Ovary (tissue), 9 donors: ENCODE results near the gene RNF39. TPM values are rescaled to one million over a fixed set of nuclear protein-coding genes. Genes with fewer than 3 reads are reported as not detected.
"Not testable (repeated sequence)": the region's sequence is repeated elsewhere in the genome, so short reads cannot be mapped to it uniquely, and the experiment has no call there.

Experiments
- DNase-seq, 5 donors: peaks; one replicate each; pipeline ENCODE4 v3.0.0-alpha.2; 2019 to 2020
- H3K27ac ChIP-seq, 2 donors: fragments of 200-600 bp; one replicate each; pipeline versions ENCODE4 v1.5.1 to v1.8.0; 2019 to 2022
- H3K27me3 ChIP-seq: fragments of 200-600 bp; one replicate; pipeline ENCODE4 v1.8.0; 2022
- H3K36me3 ChIP-seq: fragments of 200-600 bp; sonication (generic); one replicate; pipeline ENCODE4 v1.5.1; 2019
- H3K4me1 ChIP-seq: one replicate; pipeline ENCODE4 v1.8.1; 2013; ENCODE audit warnings: mild to moderate bottlenecking, moderate library complexity; ENCODE audit not compliant: insufficient read depth
- H3K4me3 ChIP-seq: fragments of 200-600 bp; sonication (generic); one replicate; pipeline ENCODE4 v1.5.1; 2017
- H3K9me3 ChIP-seq, 2 donors: fragments of 200-600 bp in 1 of 2; sonication (generic) in 1 of 2; one replicate each; pipeline versions ENCODE4 v1.5.1 to v1.8.1; 2013 to 2019; ENCODE audit warnings: mild to moderate bottlenecking in 1 of 2, moderate library complexity in 1 of 2
- EP300 ChIP-seq: sonication (generic); formaldehyde crosslinking; IDR thresholded peaks from one replicate; pipeline ENCODE4 v1.6.1; 2017; ENCODE audit warnings: antibody characterized with exemption
- POLR2A ChIP-seq: fragments of 450-650 bp; IDR thresholded peaks from one replicate; pipeline ENCODE4 v1.6.1; 2017; ENCODE audit warnings: antibody characterized with exemption, mild to moderate bottlenecking, moderate library complexity
- WGBS, 3 donors: extraction: QIAGEN DNeasy Blood & Tissue Kit in 1 of 3; methylation state at CpG; one replicate each; pipeline versions ENCODE4 v1.1.5 to v1.1.7; 2013 to 2017; 5-methylcytosine and 5-hydroxymethylcytosine counted together
- intact Hi-C, 4 donors: fragments of 100-400 bp; cut with DNase I; formaldehyde crosslinking; loops; one replicate each; pipeline versions ENCODE4 v1.11.0 to v1.15.1; 2022 to 2023
- polyA plus RNA-seq, 2 donors: library from polyadenylated mRNA; stranded (reverse); fragments of 200-250 nt in 1 of 2; fragments of 350-450 nt in 1 of 2; fragmentation: Illumina TruSeq in 1 of 2; extraction: RNeasy Lipid Tissue Mini Kit (QIAGEN cat#74804) in 1 of 2; gene quantifications; one replicate each; pipeline ENCODE4 v1.2.3, GENCODE V29; 2013 to 2014
- small RNA-seq: library from RNA; depleted of rRNA; stranded (forward); fragments of <200 nt; gene quantifications from one replicate; pipeline ENCODE3, GENCODE V24; 2016
- total RNA-seq, 7 donors: library from RNA; depleted of rRNA in 2 of 7; stranded (reverse); fragments of >200 nt in 2 of 7; fragmentation: NEBNext Ultra II Directional in 3 of 7; extraction: Animal tissue kit (Norgen Biotek cat#: 25700) in 3 of 7; gene quantifications; one replicate each; pipeline versions ENCODE4 v1.1.0 to v1.2.4, GENCODE V29; 2016 to 2023
- TF ChIP-seq, protein P1 (sequence below), 3 donors: fragments of 450-650 bp in 2 of 3; fragments of 200-600 bp in 1 of 3; IDR thresholded peaks; one replicate each; pipeline versions ENCODE4 v1.5.1 to v1.8.0; 2016 to 2022; ENCODE audit warnings: antibody characterized with exemption in 3 of 3, mild to moderate bottlenecking in 1 of 3
- donor health status: DM: no; HTN: no; CAD: no; lungs with moderate emphysema.
- donor health status: DM: no; HTN: no; CAD: no.
- donor health status: Bipolar disorder and iron deficiency.
- donor health status: DM: yes; HTN: yes; CAD: no.
- donor health status: DM: no; HTN: no; CAD: no.
- donor health status: DM: yes; HTN: yes; CAD: no.

RNF39 gene
- total and polyA plus RNA-seq, 9 donors = 0.28 to 3.1 (median 0.97) TPM; not detected in 1

- DNase-seq = no peak
- TF ChIP-seq, protein P1, sequence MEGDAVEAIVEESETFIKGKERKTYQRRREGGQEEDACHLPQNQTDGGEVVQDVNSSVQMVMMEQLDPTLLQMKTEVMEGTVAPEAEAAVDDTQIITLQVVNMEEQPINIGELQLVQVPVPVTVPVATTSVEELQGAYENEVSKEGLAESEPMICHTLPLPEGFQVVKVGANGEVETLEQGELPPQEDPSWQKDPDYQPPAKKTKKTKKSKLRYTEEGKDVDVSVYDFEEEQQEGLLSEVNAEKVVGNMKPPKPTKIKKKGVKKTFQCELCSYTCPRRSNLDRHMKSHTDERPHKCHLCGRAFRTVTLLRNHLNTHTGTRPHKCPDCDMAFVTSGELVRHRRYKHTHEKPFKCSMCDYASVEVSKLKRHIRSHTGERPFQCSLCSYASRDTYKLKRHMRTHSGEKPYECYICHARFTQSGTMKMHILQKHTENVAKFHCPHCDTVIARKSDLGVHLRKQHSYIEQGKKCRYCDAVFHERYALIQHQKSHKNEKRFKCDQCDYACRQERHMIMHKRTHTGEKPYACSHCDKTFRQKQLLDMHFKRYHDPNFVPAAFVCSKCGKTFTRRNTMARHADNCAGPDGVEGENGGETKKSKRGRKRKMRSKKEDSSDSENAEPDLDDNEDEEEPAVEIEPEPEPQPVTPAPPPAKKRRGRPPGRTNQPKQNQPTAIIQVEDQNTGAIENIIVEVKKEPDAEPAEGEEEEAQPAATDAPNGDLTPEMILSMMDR (IDR thresholded peaks at IDR 0.05) = no peak
- TF ChIP-seq EP300 (no peak), POLR2A (no peak)
- no peaks in the 10 kb centered on the region for H3K27me3 ChIP-seq
- WGBS, 3 donors = 90 to 95% (median 93%) methylated on average over 1 of the region's 1 CpG
- H3K4me1 ChIP-seq = no peaks in the 10 kb centered on the region
- H3K4me3 ChIP-seq = no peak overlapping the region
- intact Hi-C loops = no loop called here
- no peaks in the 10 kb centered on the region for H3K36me3 ChIP-seq
- H3K9me3 ChIP-seq = no peaks in the 10 kb centered on the region
- no peak overlapping the region for H3K27ac ChIP-seq
These were observed 50.4 kb downstream of the RNF39 start for GRCh38 chr6:30025186-30025585.

DNA sequence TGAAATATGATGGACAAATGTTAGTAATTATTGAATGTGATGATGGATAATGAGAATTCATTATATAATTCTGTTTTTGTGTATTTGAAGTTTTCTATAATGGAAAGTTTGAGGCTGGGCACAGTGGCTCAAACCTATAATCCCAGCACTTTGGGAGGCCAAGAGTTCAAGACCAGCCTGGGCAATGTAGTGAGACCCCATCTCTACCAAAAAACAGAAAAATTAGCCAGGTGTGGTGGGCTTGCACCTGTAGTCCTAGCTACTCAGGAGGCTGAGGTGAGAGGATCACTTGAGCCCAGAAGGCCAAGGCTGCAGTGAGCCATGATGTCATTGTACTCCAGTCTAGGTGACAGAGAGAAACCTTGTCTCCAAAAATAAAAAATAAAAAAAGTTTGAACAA, 52.9 kb downstream of the RNF39 start:
- H3K27me3 ChIP-seq, intact Hi-C loops, H3K4me1 ChIP-seq, H3K36me3 ChIP-seq, H3K27ac ChIP-seq, DNase-seq, H3K4me3 ChIP-seq, H3K9me3 ChIP-seq: not testable (repeated sequence)

GRCh38 chr6:30022189-30022588, 53.4 kb downstream of the RNF39 start:
- 84 to 89% (median 87%) methylated on average over 3 of the region's 3 CpGs for WGBS, 3 donors
- intact Hi-C loops = no loop called here
- Histone ChIP-seq H3K36me3 (no peaks in the 10 kb centered on the region), H3K4me3 (no peak overlapping the region), H3K27me3 (no peaks in the 10 kb centered on the region), H3K9me3 (no peaks in the 10 kb centered on the region), H3K27ac (no peak overlapping the region), H3K4me1 (no peaks in the 10 kb centered on the region)
- no peak for DNase-seq
- TF ChIP-seq EP300 (no peak), POLR2A (no peak)
- TF ChIP-seq, protein P1 (IDR thresholded peaks at IDR 0.05) = no peak

DNA sequence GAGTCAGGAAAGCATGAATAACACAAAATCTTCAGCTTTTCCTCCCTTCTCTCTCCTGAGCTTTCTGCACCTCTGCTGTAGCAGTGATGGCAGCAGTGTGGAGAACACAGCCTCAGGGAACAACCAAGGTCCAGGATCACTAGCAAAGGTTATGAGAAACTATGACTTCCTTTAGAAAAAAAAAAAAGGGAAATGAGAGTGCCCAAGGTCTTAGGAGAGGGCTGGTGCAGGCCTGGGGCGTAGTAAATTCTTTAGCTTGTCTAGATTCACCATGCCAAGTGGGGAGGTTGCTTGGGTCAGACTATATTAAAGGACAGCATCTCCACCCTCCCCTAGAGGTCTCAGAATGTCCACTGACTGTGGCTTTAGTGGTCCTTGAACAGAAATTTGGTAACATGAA, 54.9 kb downstream of the RNF39 start:
- Histone ChIP-seq H3K4me1 (no peaks in the 10 kb centered on the region), H3K27ac (no peak overlapping the region), H3K27me3 (no peaks in the 10 kb centered on the region), H3K4me3 (no peak overlapping the region), H3K36me3 (no peaks in the 10 kb centered on the region), H3K9me3 (no peaks in the 10 kb centered on the region)
- DNase-seq = no peak
- TF ChIP-seq, protein P1 (IDR thresholded peaks at IDR 0.05) = no peak
- TF ChIP-seq EP300 (no peak), POLR2A (no peak)
- WGBS, 3 donors = 46 to 88% (median 85%) methylated on average over 1 of the region's 1 CpG
- intact Hi-C loops = no loop called here

Small RNAs within 50 kb of the gene (small RNA-seq; reads per million reads assigned to genes)
- gene RF02218 = not detected
- gene RF02219 = not detected
- gene RF02220 = not detected

Other genes with a start within 250 kb of the RNF39 start
- gene HLA-G, start 247.9 kb downstream of the RNF39 start, total RNA-seq = 1 to 10 TPM in 1 of 7 donors, under 1 TPM in 3, not detected in 3; 0.23 to 1.1 (median 0.43) TPM
- gene HLA-G, start 247.9 kb downstream of the RNF39 start, polyA plus RNA-seq = under 1 TPM; 0.06 to 0.23 TPM
- gene HLA-A, start 133.2 kb downstream of the RNF39 start, total RNA-seq = 100 to 1,000 TPM; 269 to 430 (median 310) TPM
- gene HLA-A, start 133.2 kb downstream of the RNF39 start, polyA plus RNA-seq = 100 to 1,000 TPM; 511 to 543 TPM
- 10 to 100 TPM; 23.9 to 37.9 (median 28.3) TPM for gene POLR1H, start 14.5 kb downstream of the RNF39 start, total RNA-seq
- 10 to 100 TPM; 23.1 to 46.6 TPM for gene POLR1H, start 14.5 kb downstream of the RNF39 start, polyA plus RNA-seq
- gene PPP1R11, start 8.6 kb downstream of the RNF39 start, total RNA-seq = 10 to 100 TPM; 27.8 to 50.8 (median 43.2) TPM
- 100 to 1,000 TPM in 1 of 2 donors, 10 to 100 TPM in 1; 48.6 to 114 TPM for gene PPP1R11, start 8.6 kb downstream of the RNF39 start, polyA plus RNA-seq
- gene TRIM31, start 37.3 kb upstream of the RNF39 start, total RNA-seq = not detected
- gene TRIM31, start 37.3 kb upstream of the RNF39 start, polyA plus RNA-seq = not detected
- gene TRIM40, start 60.4 kb upstream of the RNF39 start, total RNA-seq = not detected
- not detected for gene TRIM40, start 60.4 kb upstream of the RNF39 start, polyA plus RNA-seq
- under 1 TPM in 1 of 7 donors, not detected in 6; 0.10 TPM for gene TRIM10, start 85.4 kb upstream of the RNF39 start, total RNA-seq
- not detected for gene TRIM10, start 85.4 kb upstream of the RNF39 start, polyA plus RNA-seq
- under 1 TPM in 1 of 7 donors, not detected in 6; 0.72 TPM for gene TRIM15, start 87.8 kb upstream of the RNF39 start, total RNA-seq
- not detected for gene TRIM15, start 87.8 kb upstream of the RNF39 start, polyA plus RNA-seq
- gene TRIM26, start 137.6 kb upstream of the RNF39 start, total RNA-seq = 10 to 100 TPM; 15.3 to 35.8 (median 29.0) TPM
- gene TRIM26, start 137.6 kb upstream of the RNF39 start, polyA plus RNA-seq = 10 to 100 TPM; 19.9 to 34.4 TPM